ENCODE results near the gene TMA7B.

The TMA7B gene

GRCh38 chr22:39916496-39916895 lies 43.7 kb upstream of the TMA7B start:
- TF ChIP-seq, protein P1, sequence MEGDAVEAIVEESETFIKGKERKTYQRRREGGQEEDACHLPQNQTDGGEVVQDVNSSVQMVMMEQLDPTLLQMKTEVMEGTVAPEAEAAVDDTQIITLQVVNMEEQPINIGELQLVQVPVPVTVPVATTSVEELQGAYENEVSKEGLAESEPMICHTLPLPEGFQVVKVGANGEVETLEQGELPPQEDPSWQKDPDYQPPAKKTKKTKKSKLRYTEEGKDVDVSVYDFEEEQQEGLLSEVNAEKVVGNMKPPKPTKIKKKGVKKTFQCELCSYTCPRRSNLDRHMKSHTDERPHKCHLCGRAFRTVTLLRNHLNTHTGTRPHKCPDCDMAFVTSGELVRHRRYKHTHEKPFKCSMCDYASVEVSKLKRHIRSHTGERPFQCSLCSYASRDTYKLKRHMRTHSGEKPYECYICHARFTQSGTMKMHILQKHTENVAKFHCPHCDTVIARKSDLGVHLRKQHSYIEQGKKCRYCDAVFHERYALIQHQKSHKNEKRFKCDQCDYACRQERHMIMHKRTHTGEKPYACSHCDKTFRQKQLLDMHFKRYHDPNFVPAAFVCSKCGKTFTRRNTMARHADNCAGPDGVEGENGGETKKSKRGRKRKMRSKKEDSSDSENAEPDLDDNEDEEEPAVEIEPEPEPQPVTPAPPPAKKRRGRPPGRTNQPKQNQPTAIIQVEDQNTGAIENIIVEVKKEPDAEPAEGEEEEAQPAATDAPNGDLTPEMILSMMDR (IDR thresholded peaks at IDR 0.05; ENCODE audit: low read depth, low read length): no peak

DNA sequence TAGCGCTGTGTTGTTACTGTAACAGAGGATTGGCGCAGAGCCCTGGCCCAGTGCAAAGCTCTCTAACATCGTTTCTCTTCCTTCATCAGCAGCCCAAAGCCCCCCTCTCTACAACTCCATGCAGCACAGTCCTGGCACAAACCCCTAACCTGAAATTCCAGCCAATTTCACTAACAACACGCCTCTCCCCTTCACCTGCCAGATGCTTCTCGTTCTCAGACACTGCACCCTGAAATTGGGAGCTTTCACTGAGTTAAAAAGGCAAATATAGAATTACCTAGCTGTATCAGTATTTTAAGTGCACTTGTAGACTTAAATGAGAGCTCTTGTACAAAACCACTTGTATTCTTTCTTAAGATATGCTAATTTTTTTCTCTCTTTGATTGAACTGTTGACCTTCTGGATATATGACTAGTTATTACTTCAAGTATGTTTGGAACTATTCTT lies 43.0 kb upstream of the TMA7B start:
- no peak for DNase-seq (ENCODE audit: low read depth in 2 of 2)
- no peak overlapping the region for H3K4me3 ChIP-seq (replicated peaks in 1 of 2; ENCODE audit: low read depth in 2 of 2, low read length in 2 of 2)
- TF ChIP-seq, protein P1 (IDR thresholded peaks at IDR 0.05; ENCODE audit: low read depth, low read length): no peak

More at GRCh38 chr22:39916496-39916895, 43.7 kb upstream of the TMA7B start:
- no peak for DNase-seq (ENCODE audit: low read depth in 2 of 2)
- no peak overlapping the region for H3K4me3 ChIP-seq (replicated peaks in 1 of 2; ENCODE audit: low read depth in 2 of 2, low read length in 2 of 2)

DNA sequence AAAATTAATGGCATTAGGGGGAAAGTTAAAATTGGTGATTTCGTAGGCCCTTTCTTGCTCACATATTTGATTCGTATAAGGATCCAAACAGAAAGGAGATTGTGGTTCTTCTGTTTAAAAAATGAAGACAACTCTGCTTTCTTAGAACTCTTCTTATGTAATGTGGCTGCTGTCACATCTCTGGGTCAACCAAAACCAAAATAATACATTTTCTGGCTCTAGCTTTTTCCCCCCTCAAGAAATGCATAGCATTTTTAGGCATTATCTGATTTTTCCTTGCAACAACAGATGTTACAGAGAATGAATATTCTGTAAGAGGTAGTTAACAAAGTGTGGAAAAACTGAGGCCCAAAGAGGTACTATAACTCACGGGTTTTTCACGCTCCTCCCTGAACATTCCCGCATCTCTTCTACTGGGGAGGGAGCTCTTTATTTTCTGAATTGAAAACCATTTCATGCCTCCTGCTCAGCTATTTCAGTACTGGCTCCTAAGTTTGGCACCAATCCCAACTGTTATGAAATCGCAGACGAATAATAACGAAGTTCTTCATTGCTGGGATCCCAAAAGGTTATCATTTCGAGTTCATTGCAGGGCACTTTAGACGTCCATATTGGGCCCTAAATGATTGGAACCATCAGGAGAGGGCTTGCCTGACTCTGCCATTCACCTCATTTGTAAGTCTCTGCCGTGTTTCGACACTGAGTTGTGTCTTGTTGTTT lies 42.3 kb upstream of the TMA7B start:
- H3K4me3 ChIP-seq (replicated peaks in 1 of 2; ENCODE audit: low read depth in 2 of 2, low read length in 2 of 2): no peak overlapping the region
- TF ChIP-seq, protein P1 (IDR thresholded peaks at IDR 0.05; ENCODE audit: low read depth, low read length): no peak
- DNase-seq (ENCODE audit: low read depth in 2 of 2): peak; percentile 5 to 55

DNA sequence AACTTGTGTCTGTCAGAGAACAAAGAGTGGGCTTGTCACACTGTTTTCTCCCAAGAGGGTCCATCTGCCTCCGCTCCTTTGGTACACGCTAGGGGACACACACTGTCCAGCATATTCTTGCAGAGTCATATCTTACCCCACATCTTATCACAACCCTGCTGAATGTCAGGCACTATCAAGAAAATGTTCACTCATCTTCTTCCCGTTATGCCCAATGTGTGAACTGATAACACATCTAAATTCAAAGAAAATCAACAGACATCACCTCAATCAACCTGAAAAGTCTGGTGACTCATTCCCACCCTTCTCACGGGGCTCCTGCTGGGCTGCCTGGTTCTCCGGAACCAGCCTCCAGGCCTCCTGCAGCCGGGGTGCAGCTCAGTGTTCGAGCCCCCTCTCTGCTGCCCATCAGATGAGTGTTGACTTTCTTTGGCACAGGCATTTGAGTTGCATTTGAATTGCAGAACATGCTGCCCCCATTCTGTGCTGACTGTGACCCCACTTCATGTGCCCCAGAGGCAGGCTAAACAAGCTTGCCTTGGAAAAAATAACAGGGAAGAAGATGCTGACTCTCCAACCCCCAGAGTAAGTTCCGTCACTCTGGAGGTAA lies 40.0 kb upstream of the TMA7B start:
- TF ChIP-seq, protein P1 (IDR thresholded peaks at IDR 0.05; ENCODE audit: low read depth, low read length): no peak
- DNase-seq (ENCODE audit: low read depth in 2 of 2): no peak
- H3K4me3 ChIP-seq (replicated peaks in 1 of 2; ENCODE audit: low read depth in 2 of 2, low read length in 2 of 2): no peak overlapping the region

GRCh38 chr22:39923696-39924095 lies 36.5 kb upstream of the TMA7B start:
- no peak for DNase-seq (ENCODE audit: low read depth in 2 of 2)
- H3K4me3 ChIP-seq (replicated peaks in 1 of 2; ENCODE audit: low read depth in 2 of 2, low read length in 2 of 2): no peak overlapping the region
- TF ChIP-seq, protein P1 (IDR thresholded peaks at IDR 0.05; ENCODE audit: low read depth, low read length): no peak

DNA sequence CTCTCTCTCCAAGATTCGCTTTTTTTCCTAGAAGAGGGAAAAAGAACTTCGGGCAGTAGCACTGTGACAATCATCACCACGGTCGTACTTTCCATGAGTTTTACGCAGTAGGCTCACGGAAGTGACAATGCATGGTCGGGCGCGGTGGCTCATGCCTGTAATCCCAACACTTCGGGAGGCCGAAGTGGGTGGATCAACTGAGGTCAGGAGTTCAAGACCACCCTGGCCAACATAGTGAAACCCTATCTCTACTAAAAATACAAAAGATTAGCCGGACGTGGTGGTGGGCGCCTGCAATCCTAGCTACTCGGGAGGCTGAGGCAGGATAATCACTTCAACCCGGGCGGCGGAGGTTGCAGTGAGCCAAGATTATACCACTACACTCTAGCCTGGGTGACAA lies 35.9 kb upstream of the TMA7B start:
- TF ChIP-seq, protein P1 (IDR thresholded peaks at IDR 0.05; ENCODE audit: low read depth, low read length): no peak
- no peak overlapping the region for H3K4me3 ChIP-seq (replicated peaks in 1 of 2; ENCODE audit: low read depth in 2 of 2, low read length in 2 of 2)
- no peak for DNase-seq (ENCODE audit: low read depth in 2 of 2)

All from cardiac fibroblast (primary cell).